Motor neuron (in vitro differentiated cells): Measurements from ENCODE around the gene LDHA. TPM values are rescaled to one million over a fixed set of nuclear protein-coding genes. Genes with fewer than 3 reads are reported as not detected.
"Not testable (repeated sequence)": the region's sequence is repeated elsewhere in the genome, so short reads cannot be mapped to it uniquely, and the experiment has no call there.

Experiments used
- ATAC-seq, 8 experiments: fragments of 200-7000 bp; cut with Tn5 transposase; replicated peaks in 6 of 8; 2 replicates each; pipeline ENCODE4 v1.8.0; 2021; ENCODE audit warnings: mild to moderate bottlenecking in 8 of 8, moderate library complexity in 8 of 8
- H3K27ac ChIP-seq, 2 donors: fragments of 250-450 bp; sonication (Bioruptor Pico); 2 replicates each; pipeline ENCODE4 v1.9.0; 2021; ENCODE audit warnings: antibody characterized with exemption in 2 of 2, mild to moderate bottlenecking in 2 of 2, moderate library complexity in 1 of 2
- H3K4me1 ChIP-seq, 2 donors: fragments of 250-450 bp; sonication (Bioruptor Pico); replicated peaks in 1 of 2; 2 replicates each; pipeline ENCODE4 v1.6.1; 2021; ENCODE audit warnings: antibody characterized with exemption in 2 of 2, mild to moderate bottlenecking in 2 of 2, moderate library complexity in 1 of 2
- H3K4me3 ChIP-seq, 5 donors: fragments of 250-450 bp; sonication (Bioruptor Pico); 2 replicates each; pipeline ENCODE4 v1.9.0; 2021; ENCODE audit warnings: antibody characterized with exemption in 5 of 5, mild to moderate bottlenecking in 5 of 5, moderate library complexity in 4 of 5
- WGBS, 10 experiments: fragments of 450-650 bp; shearing (Covaris generic); methylation state at CpG; one replicate each; pipeline ENCODE4 v1.0.0; 2022; 5-methylcytosine and 5-hydroxymethylcytosine counted together
- in situ Hi-C, 9 experiments: fragments of 400-800 bp; cut with MboI; loops; one replicate each; pipeline ENCODE4 v1.15.0; 2021; ENCODE audit warnings: low sequenced_read_pairs in 9 of 9, low pct_unique_long_range_greater_than_20kb in 2 of 9; ENCODE audit not compliant: unreplicated experiment in 9 of 9
- total RNA-seq, 8 experiments: library from RNA; unstranded; fragments of 300-600 nt; gene quantifications; 2 replicates each; pipeline versions ENCODE4 v1.2.3 to v1.2.4, GENCODE V29; 2022

LDHA gene
- total RNA-seq, 8 experiments from 2014 or later = 227 to 767 (median 525) TPM

GRCh38 chr11:18401077-18401476 lies 6.7 kb downstream of the LDHA start:
- ATAC-seq, H3K4me3 ChIP-seq, H3K4me1 ChIP-seq, H3K27ac ChIP-seq, in situ Hi-C loops: not testable (repeated sequence)
- WGBS, 10 experiments = 84 to 100% (median 96%) methylated on average over 2 to 9 of the region's 9 CpGs

- 92 to 100% (median 93%) methylated on average over 1 to 4 of the region's 4 CpGs; no CpG with 5 or more reads in 2 of the 10 experiments for WGBS, 10 experiments
- Histone ChIP-seq H3K4me3 (no peak overlapping the region), H3K4me1 (no peaks in the 10 kb centered on the region), H3K27ac (no peak overlapping the region)
- ATAC-seq = no peak
- in situ Hi-C loops = no loop called here
Observed at GRCh38 chr11:18404062-18404461, 9.7 kb downstream of the LDHA start.

GRCh38 chr11:18407400-18407799 lies 13.0 kb downstream of the LDHA start:
- ATAC-seq, in situ Hi-C loops, H3K4me3 ChIP-seq, H3K4me1 ChIP-seq, H3K27ac ChIP-seq: not testable (repeated sequence)
- 20 to 100% (median 95%) methylated on average over 1 to 3 of the region's 3 CpGs; no CpG with 5 or more reads in 5 of the 10 experiments for WGBS, 10 experiments

GRCh38 chr11:18408558-18409291 lies 14.4 kb downstream of the LDHA start:
- H3K4me3 ChIP-seq = no peak overlapping the region
- no peaks in the 10 kb centered on the region for H3K4me1 ChIP-seq
- peak in 3 of 8 experiments; percentile 4 to 25 (median 8) for ATAC-seq
- in situ Hi-C loops = no loop called here
- no peak overlapping the region for H3K27ac ChIP-seq
- WGBS, 10 experiments = 93 to 100% (median 100%) methylated on average over 1 to 8 of the region's 9 CpGs; no CpG with 5 or more reads in 1 of the 10 experiments

- H3K4me3 ChIP-seq = no peak overlapping the region
- in situ Hi-C loops = no loop called here
- ATAC-seq = no peak
- no peaks in the 10 kb centered on the region for H3K4me1 ChIP-seq
- H3K27ac ChIP-seq = no peak overlapping the region
- 50 to 100% (median 73%) methylated on average over 1 to 2 of the region's 3 CpGs; no CpG with 5 or more reads in 5 of the 10 experiments for WGBS, 10 experiments
Observed at GRCh38 chr11:18416459-18416858, 22.1 kb downstream of the LDHA start.

GRCh38 chr11:18419040-18419439 lies 24.7 kb downstream of the LDHA start:
- WGBS, 10 experiments = 73 to 100% (median 97%) methylated on average over 1 to 2 of the region's 2 CpGs; no CpG with 5 or more reads in 2 of the 10 experiments
- no peak for ATAC-seq
- in situ Hi-C loops = no loop called here
- H3K27ac ChIP-seq = no peak overlapping the region
- H3K4me1 ChIP-seq = no peaks in the 10 kb centered on the region
- no peak overlapping the region for H3K4me3 ChIP-seq

GRCh38 chr11:18420067-18420466 lies 25.7 kb downstream of the LDHA start:
- no peak for ATAC-seq
- Histone ChIP-seq H3K4me3 (no peak overlapping the region), H3K4me1 (no peaks in the 10 kb centered on the region), H3K27ac (no peak overlapping the region)
- WGBS, 10 experiments = 59 to 100% (median 79%) methylated on average over 1 to 2 of the region's 2 CpGs; no CpG with 5 or more reads in 6 of the 10 experiments
- in situ Hi-C loops = no loop called here

GRCh38 chr11:18427240-18427639 lies 32.9 kb downstream of the LDHA start:
- ATAC-seq = no peak
- 25 to 100% (median 66%) methylated on average over 1 to 4 of the region's 4 CpGs for WGBS, 10 experiments
- in situ Hi-C loops = no loop called here
- H3K27ac ChIP-seq = no peak overlapping the region
- no peaks in the 10 kb centered on the region for H3K4me1 ChIP-seq
- H3K4me3 ChIP-seq = no peak overlapping the region

GRCh38 chr11:18429332-18429731 lies 35.0 kb downstream of the LDHA start:
- no peak overlapping the region for H3K27ac ChIP-seq
- in situ Hi-C loops = no loop called here
- no peaks in the 10 kb centered on the region for H3K4me1 ChIP-seq
- H3K4me3 ChIP-seq = no peak overlapping the region
- 31 to 100% (median 82%) methylated on average over 1 to 5 of the region's 5 CpGs; no CpG with 5 or more reads in 1 of the 10 experiments for WGBS, 10 experiments
- ATAC-seq = no peak

GRCh38 chr11:18438691-18439090 lies 44.3 kb downstream of the LDHA start:
- ATAC-seq = no peak
- WGBS, 10 experiments = 33 to 100% (median 68%) methylated on average over 1 to 2 of the region's 2 CpGs
- Histone ChIP-seq H3K4me3 (no peak overlapping the region), H3K4me1 (no peaks in the 10 kb centered on the region), H3K27ac (no peak overlapping the region)
- in situ Hi-C loops = no loop called here

GRCh38 chr11:18449251-18449650 lies 54.9 kb downstream of the LDHA start:
- no peak overlapping the region for H3K27ac ChIP-seq
- in situ Hi-C loops = no loop called here
- WGBS, 10 experiments = 46 to 100% (median 82%) methylated on average over 1 to 3 of the region's 3 CpGs
- no peak overlapping the region for H3K4me3 ChIP-seq
- H3K4me1 ChIP-seq = no peaks in the 10 kb centered on the region
- peak in 1 of 8 experiments; percentile 41 for ATAC-seq

GRCh38 chr11:18452927-18453326 lies 58.6 kb downstream of the LDHA start:
- no peak overlapping the region for H3K4me3 ChIP-seq
- in situ Hi-C loops = no loop called here
- 0 to 80% (median 53%) methylated on average over 1 to 2 of the region's 2 CpGs; no CpG with 5 or more reads in 4 of the 10 experiments for WGBS, 10 experiments
- no peak overlapping the region for H3K27ac ChIP-seq
- ATAC-seq = peak in 3 of 8 experiments; percentile 48 to 60 (median 56)
- H3K4me1 ChIP-seq = no peaks in the 10 kb centered on the region

- Histone ChIP-seq H3K27ac (no peak within 1 kb of the TSS), H3K4me3 (no peak within 1 kb of the TSS), H3K4me1 (no peaks in the 10 kb centered on the region)
- 18 to 100% (median 90%) methylated on average over 1 to 9 of the region's 47 CpGs; no CpG with 5 or more reads in 3 of the 10 experiments for WGBS, 10 experiments
- in situ Hi-C loops = no loop called here
- ATAC-seq = no peak
Observed at GRCh38 chr11:18455686-18456372, 61.5 kb downstream of the LDHA start, which contains the start of gene LDHAL6A. LDHAL6A (plus strand) TSS chr11:18455856; CDS start chr11:18456681, 825 bp downstream.
